OCI-LY7 (cell line): Measurements from ENCODE around the gene CA10.

Experiments
- EZH2phosphoT487 ChIP-seq: fragments of 200-600 bp; sonication (generic); IDR thresholded peaks from 2 replicates; pipeline ENCODE4 v1.6.1; 2018; ENCODE audit warnings: low read depth, borderline replicate concordance, mild to moderate bottlenecking, mixed run types, antibody characterized with exemption, low read length, moderate library complexity, mixed read lengths
- TF ChIP-seq, protein P1 (sequence below): fragments of 200-600 bp; sonication (generic); conservative IDR thresholded peaks from 2 replicates; pipeline ENCODE4 v1.5.1; 2014; ENCODE audit warnings: mild to moderate bottlenecking, antibody characterized with exemption, low read length, moderate library complexity, mixed read lengths

DNA sequence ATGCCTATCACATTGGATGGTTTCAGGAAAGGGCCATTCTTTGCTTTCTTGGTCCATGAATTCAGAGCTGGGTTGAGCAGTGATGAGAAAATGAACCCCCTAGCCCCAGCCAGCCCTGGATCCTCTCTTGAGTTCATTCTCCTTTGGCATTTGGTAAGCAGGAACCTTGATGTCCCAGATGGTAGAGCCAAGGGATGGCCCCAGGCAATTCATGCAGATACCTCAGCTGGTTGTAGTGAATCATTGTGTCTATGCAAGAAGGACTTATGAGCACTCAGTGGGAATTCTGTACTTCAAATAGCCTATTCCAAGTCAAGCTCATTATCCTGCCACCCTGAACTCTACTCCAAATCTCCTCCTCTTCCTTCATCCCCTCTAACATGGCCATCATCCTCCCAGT is 485.4 kb downstream of the CA10 start:
- TF ChIP-seq, protein P1, sequence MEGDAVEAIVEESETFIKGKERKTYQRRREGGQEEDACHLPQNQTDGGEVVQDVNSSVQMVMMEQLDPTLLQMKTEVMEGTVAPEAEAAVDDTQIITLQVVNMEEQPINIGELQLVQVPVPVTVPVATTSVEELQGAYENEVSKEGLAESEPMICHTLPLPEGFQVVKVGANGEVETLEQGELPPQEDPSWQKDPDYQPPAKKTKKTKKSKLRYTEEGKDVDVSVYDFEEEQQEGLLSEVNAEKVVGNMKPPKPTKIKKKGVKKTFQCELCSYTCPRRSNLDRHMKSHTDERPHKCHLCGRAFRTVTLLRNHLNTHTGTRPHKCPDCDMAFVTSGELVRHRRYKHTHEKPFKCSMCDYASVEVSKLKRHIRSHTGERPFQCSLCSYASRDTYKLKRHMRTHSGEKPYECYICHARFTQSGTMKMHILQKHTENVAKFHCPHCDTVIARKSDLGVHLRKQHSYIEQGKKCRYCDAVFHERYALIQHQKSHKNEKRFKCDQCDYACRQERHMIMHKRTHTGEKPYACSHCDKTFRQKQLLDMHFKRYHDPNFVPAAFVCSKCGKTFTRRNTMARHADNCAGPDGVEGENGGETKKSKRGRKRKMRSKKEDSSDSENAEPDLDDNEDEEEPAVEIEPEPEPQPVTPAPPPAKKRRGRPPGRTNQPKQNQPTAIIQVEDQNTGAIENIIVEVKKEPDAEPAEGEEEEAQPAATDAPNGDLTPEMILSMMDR = no peak
- no peak for TF ChIP-seq EZH2phosphoT487
